Aorta (tissue), 5 donors: ENCODE data around the gene SCTR. TPM values are rescaled to one million over a fixed set of nuclear protein-coding genes. Genes with fewer than 3 reads are reported as not detected.

Source experiments
- ATAC-seq: fragments of 200-7000 bp; cut with Tn5 transposase; one replicate; pipeline ENCODE4 v1.9.1; 2022; ENCODE audit warnings: moderate library complexity; ENCODE audit not compliant: low FRiP score
- DNase-seq, 2 donors: peaks; one replicate each; pipeline ENCODE4 v3.0.0-alpha.2; 2020
- H3K27ac ChIP-seq, 2 donors: one replicate each; pipeline ENCODE4 v1.5.1; 2013; ENCODE audit warnings: low read length in 2 of 2, mild to moderate bottlenecking in 2 of 2, moderate library complexity in 2 of 2, control low read depth in 1 of 2, inconsistent platforms in 1 of 2, low read depth in 1 of 2
- H3K27me3 ChIP-seq, 2 donors: one replicate each; pipeline ENCODE4 v1.6.1; 2013; ENCODE audit warnings: control low read depth in 1 of 2, low read length in 1 of 2, mild to moderate bottlenecking in 1 of 2, moderate library complexity in 1 of 2; ENCODE audit not compliant: insufficient read depth in 2 of 2, control insufficient read depth in 1 of 2
- H3K36me3 ChIP-seq, 2 donors: one replicate each; pipeline ENCODE4 v1.6.1; 2013; ENCODE audit warnings: control low read depth in 1 of 2, low read length in 1 of 2, mild to moderate bottlenecking in 1 of 2; ENCODE audit not compliant: insufficient read depth in 2 of 2, control insufficient read depth in 1 of 2
- H3K4me1 ChIP-seq, 2 donors: one replicate each; pipeline ENCODE4 v1.6.1; 2013; ENCODE audit warnings: low read length in 2 of 2, control low read depth in 1 of 2, mild to moderate bottlenecking in 1 of 2, moderate library complexity in 1 of 2; ENCODE audit not compliant: insufficient read depth in 2 of 2, control insufficient read depth in 1 of 2
- H3K4me3 ChIP-seq, 2 donors: one replicate each; pipeline ENCODE4 v1.5.1; 2013; ENCODE audit warnings: low read length in 2 of 2, control low read depth in 1 of 2, mild to moderate bottlenecking in 1 of 2
- H3K9me3 ChIP-seq: one replicate; pipeline ENCODE4 v1.6.1; 2013; ENCODE audit warnings: mild to moderate bottlenecking, low read length; ENCODE audit not compliant: control insufficient read depth
- WGBS, 2 donors: extraction: QIAGEN DNeasy Blood & Tissue Kit; methylation state at CpG; one replicate each; pipeline ENCODE4 v1.1.7; 2013; 5-methylcytosine and 5-hydroxymethylcytosine counted together
- intact Hi-C, 2 donors: fragments of 100-400 bp; cut with DNase I; formaldehyde crosslinking; loops; one replicate each; pipeline versions ENCODE4 v1.14.2 to v1.15.0; 2022
- polyA plus RNA-seq, 2 donors: library from polyadenylated mRNA; stranded (reverse); fragments of 200-250 nt; gene quantifications; one replicate each; pipeline ENCODE4 v1.2.3, GENCODE V29; 2013
- total RNA-seq, 2 donors: library from RNA; stranded (reverse); fragmentation: NEBNext Ultra II Directional; extraction: Animal tissue kit (Norgen Biotek cat#: 25700); gene quantifications; one replicate each; pipeline ENCODE4 v1.2.1, GENCODE V29; 2021
- donor health status: healthy with polysubstance abuse.
- donor health status: Bipolar disorder and iron deficiency.
- donor health status: DM: no; HTN: no; CAD: no.
- donor health status: DM: no; HTN: no; CAD: no.
- donor health status: DM: yes; HTN: yes; CAD: no.

The SCTR gene
- total and polyA plus RNA-seq, 4 donors = 0.13 TPM; not detected in 3

DNA sequence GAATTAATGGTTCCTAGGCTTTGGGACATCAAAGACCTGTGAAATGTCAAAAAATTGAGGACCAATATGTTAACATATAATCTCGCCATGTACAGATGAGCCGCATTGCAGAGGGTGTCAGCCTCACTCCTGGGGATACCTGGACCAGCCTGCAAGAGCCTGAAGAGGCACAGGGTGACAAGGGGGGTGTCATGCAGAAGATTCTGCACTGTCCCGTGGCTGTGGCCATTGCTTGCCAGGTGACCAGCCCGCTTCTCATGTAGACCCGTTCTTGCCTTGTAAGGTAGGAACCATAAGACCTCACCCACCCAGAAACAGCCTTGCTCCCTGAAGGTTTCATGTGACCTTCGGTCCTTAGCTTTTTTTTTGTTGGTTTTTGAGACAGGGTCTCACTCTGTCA is 55.2 kb downstream of the SCTR start:
- Histone ChIP-seq H3K27ac (peak overlapping the region in 1 of 2 donors; percentile 20), H3K4me1 (peaks cover 0 to 3% of the 10 kb centered on the region in 2 donors), H3K4me3 (no peak overlapping the region), H3K9me3 (no peaks in the 10 kb centered on the region), H3K27me3 (no peaks in the 10 kb centered on the region), H3K36me3 (no peaks in the 10 kb centered on the region)
- ATAC-seq (no peak), DNase-seq (no peak)
- intact Hi-C loops = loop anchor here in 1 of 2 donors (2.0 kb wide), 1 partner anchor 38 kb away; the partner anchor contains the start of gene TMEM37
- 88 to 90% methylated on average over 6 of the region's 6 CpGs for WGBS, 2 donors

DNA sequence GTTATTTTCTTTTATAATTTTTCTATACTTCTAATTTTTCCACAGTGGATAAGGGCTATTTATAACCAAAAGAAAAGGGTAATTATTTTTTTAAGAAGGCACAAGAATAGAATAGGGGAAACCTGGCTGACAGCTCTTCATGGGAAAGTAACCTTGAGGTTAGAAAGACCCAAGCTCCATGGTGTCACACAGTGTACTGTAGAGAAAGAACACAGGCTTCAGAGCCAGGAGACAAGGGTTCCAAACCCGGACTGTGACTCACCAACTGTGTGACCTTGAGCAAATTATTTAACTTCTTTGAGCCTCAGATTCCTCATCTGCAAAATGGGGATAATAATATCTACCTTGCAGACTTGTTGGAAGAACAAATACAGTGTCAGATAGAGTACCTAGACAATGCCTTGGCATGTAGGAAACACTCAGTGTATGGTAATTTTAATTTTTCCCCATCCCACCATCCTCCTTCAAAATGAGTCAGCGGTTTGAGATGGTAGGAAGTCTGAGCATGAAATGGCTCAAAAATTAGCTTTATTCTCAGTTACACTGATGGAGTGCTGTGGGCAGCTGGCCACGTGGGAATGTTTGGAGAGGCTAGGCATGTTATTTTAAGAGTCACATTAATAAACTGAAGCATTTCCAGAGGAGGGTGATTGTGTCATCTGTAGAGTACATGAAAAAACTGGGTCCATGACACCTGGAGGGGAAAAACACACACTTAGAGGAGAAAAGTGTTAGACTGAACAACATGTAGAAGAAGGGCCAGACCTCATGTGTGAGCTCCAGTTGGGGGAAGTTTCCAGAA is 55.9 kb downstream of the SCTR start:
- ATAC-seq (peak; percentile 28), DNase-seq (peak in 1 of 2 donors; percentile 72)
- H3K4me3 ChIP-seq = no peak overlapping the region
- intact Hi-C loops = loop anchor here in 1 of 2 donors (2.0 kb wide), 1 partner anchor 38 kb away; the partner anchor contains the start of gene TMEM37
- 14 to 22% methylated on average over 3 of the region's 3 CpGs for WGBS, 2 donors
- H3K4me1 ChIP-seq = peaks cover 0 to 3% of the 10 kb centered on the region in 2 donors
- H3K27me3 ChIP-seq = no peaks in the 10 kb centered on the region
- peak overlapping the region in 1 of 2 donors; percentile 38 for H3K27ac ChIP-seq
- H3K36me3 ChIP-seq = no peaks in the 10 kb centered on the region
- H3K9me3 ChIP-seq = no peaks in the 10 kb centered on the region

DNA sequence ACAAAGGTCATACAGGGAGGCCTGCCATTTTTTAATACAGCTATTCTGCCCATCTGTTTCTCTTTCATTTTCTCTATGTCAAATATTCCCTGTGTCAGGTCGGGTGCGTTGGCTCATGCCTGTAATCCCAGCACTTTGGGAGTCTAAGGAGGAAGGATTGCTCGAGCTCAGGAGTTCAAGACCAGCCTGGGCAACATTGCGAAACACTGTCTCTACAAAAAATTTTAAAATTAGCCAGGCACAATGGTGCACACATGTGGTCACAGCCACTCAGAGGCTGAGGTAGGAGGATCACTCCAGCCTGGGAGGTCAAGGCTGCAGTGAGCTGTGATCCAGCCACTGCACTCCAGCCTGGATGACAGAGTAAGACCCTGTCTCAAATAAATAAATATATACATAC is 57.9 kb downstream of the SCTR start:
- H3K4me3 ChIP-seq = no peak overlapping the region
- WGBS, 2 donors = 93 to 94% methylated on average over 4 of the region's 4 CpGs
- H3K4me1 ChIP-seq = peaks cover 0 to 3% of the 10 kb centered on the region in 2 donors
- ATAC-seq = no peak
- H3K27ac ChIP-seq = no peak overlapping the region
- H3K36me3 ChIP-seq = no peaks in the 10 kb centered on the region
- H3K9me3 ChIP-seq = no peaks in the 10 kb centered on the region
- no peak for DNase-seq
- H3K27me3 ChIP-seq = no peaks in the 10 kb centered on the region
- intact Hi-C loops = no loop called here

DNA sequence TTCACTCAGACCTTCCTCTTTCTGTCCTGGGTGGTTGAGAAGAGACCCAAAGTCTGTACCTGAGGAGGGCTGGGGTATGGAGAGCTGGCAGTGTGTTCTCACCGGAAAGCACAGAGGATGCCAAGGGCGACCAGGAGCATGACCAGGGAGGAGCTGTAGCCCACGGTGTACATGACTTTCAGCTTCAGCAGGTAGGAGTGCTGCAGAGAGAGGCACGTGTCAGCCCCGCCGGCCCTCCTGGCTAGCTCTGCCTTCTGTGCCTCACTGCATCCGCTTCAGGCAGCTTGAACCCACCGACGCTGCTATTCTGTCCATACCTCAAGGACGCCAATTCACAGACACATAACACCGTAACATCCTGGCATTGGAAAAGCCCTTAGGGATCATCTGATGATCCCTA is 58.6 kb downstream of the SCTR start:
- WGBS, 2 donors = 93 to 95% methylated on average over 11 of the region's 11 CpGs
- Histone ChIP-seq H3K36me3 (no peaks in the 10 kb centered on the region), H3K4me3 (no peak overlapping the region), H3K27me3 (no peaks in the 10 kb centered on the region), H3K27ac (no peak overlapping the region), H3K9me3 (no peaks in the 10 kb centered on the region), H3K4me1 (peaks cover 0 to 3% of the 10 kb centered on the region in 2 donors)
- ATAC-seq (no peak), DNase-seq (no peak)
- intact Hi-C loops = no loop called here

DNA sequence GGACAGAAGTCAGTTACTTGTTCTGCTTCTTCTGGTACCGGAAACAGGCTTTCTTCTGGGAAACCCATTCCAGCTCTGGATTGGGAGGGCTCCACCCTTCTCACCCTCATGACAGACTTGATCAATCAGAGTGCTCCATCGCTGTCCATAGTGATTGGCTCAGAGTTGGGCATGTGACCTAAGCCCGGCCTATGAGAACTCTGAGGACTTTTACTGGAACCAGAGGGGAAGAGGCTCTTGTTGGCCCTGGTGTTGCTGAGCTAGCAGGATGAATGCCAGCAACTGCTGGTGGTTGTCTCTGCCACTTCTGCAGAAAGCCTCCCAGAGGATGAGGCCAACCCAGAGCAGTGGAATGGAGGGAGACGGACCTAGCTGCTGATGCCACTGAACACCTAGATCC is 59.3 kb downstream of the SCTR start:
- Histone ChIP-seq H3K27ac (no peak overlapping the region), H3K4me3 (no peak overlapping the region), H3K4me1 (peaks cover 0 to 3% of the 10 kb centered on the region in 2 donors), H3K9me3 (no peaks in the 10 kb centered on the region), H3K27me3 (no peaks in the 10 kb centered on the region), H3K36me3 (no peaks in the 10 kb centered on the region)
- intact Hi-C loops = no loop called here
- DNase-seq (peak in 1 of 2 donors; percentile 78), ATAC-seq (no peak)
- 96% methylated on average over 4 of the region's 4 CpGs for WGBS, 2 donors

DNA sequence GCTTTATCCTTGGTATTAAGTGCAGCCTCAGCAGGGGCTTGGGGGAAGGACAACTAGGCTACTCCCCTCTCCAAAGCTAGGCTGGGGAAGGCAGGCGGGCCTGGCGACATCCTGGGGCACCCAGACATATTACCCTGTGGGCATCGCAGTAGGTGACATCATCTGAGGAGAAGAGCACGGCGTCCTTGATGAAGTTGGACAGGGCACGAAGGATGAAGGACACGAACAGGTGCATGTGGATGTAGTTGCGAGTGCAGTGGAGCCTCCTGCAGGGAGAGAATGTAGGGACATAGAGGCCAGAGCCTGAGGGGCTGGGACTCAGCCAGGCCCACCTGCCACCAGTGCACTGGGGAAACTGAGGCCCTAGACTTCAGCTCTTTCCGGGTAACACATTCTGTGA is 60.3 kb downstream of the SCTR start:
- no peaks in the 10 kb centered on the region for H3K4me1 ChIP-seq
- H3K9me3 ChIP-seq = no peaks in the 10 kb centered on the region
- no peaks in the 10 kb centered on the region for H3K36me3 ChIP-seq
- H3K27ac ChIP-seq = no peak overlapping the region
- no peaks in the 10 kb centered on the region for H3K27me3 ChIP-seq
- intact Hi-C loops = no loop called here
- DNase-seq (no peak), ATAC-seq (no peak)
- WGBS, 2 donors = 93 to 97% methylated on average over 9 of the region's 9 CpGs
- H3K4me3 ChIP-seq = no peak overlapping the region

DNA sequence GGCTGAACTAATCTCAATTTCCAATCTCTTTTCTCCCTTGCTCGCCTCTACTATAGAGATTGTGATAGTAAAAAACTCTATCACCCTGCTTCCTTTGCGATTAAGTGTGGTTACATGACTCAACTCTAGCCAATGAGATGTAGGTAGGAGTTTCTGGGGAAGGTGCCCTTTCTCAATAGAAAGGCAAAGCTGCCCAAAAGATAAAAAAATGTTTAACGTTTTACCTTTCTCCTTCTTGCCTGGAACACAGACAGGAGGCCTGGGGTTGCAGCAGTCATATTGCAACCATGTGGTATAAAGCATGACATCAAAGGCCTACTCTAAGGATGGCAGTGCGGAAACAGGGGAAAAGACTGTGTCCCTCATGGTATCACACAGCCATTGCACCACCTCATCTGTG is 61.1 kb downstream of the SCTR start:
- H3K36me3 ChIP-seq = no peaks in the 10 kb centered on the region
- no peaks in the 10 kb centered on the region for H3K27me3 ChIP-seq
- intact Hi-C loops = no loop called here
- ATAC-seq = no peak
- no peak for DNase-seq
- no peak overlapping the region for H3K27ac ChIP-seq
- no peak overlapping the region for H3K4me3 ChIP-seq
- WGBS, 2 donors = 67 to 89% methylated on average over 4 of the region's 4 CpGs
- no peaks in the 10 kb centered on the region for H3K4me1 ChIP-seq
- H3K9me3 ChIP-seq = no peaks in the 10 kb centered on the region

DNA sequence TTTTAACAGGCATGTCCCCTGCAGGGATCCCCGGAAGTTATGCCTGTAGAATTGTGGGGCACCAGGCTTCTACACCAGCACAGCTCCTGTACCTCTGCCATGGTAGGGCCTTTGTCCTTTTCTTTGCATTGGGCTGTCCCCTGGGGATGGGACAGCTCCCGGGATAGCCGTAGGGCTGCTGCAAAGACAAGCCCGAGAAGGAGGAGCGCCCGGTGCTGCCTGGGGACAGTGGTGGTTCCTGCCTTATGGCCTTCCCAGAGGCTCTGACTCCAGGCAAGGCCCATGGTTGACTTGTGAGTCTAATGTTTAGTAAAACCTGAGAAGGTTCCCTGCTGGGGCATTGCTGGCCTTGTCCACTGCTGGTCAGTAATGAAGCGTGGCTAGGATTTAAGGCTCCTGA is 61.7 kb downstream of the SCTR start:
- Histone ChIP-seq H3K4me1 (no peaks in the 10 kb centered on the region), H3K9me3 (no peaks in the 10 kb centered on the region), H3K27ac (no peak overlapping the region), H3K27me3 (no peaks in the 10 kb centered on the region), H3K36me3 (no peaks in the 10 kb centered on the region), H3K4me3 (no peak overlapping the region)
- no peak for DNase-seq
- intact Hi-C loops = no loop called here
- WGBS, 2 donors = 94 to 96% methylated on average over 7 of the region's 7 CpGs
- ATAC-seq = no peak

DNA sequence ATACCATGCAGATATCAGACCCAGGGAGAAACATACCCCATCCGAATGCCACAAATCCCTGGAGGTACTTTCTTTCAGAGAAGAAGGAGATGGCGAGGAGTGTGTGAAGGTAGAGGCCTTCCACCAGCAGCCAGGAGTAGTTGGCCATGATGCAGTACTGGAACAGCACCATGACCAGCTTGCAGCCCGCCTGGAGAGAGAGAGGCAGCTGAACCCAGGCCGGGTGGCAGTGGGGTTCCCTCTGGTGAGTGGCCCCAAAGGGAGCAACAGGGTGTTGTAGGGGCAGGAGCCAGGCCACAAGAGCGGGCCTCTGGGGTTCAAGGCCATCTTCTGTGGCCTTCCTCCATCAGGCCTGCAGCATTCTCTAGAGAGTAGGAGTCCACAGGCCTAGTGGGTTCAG is 62.5 kb downstream of the SCTR start:
- Histone ChIP-seq H3K4me1 (no peaks in the 10 kb centered on the region), H3K9me3 (no peaks in the 10 kb centered on the region), H3K27me3 (no peaks in the 10 kb centered on the region), H3K36me3 (no peaks in the 10 kb centered on the region), H3K4me3 (no peak overlapping the region), H3K27ac (no peak overlapping the region)
- ATAC-seq (no peak), DNase-seq (no peak)
- 91 to 95% methylated on average over 5 of the region's 5 CpGs for WGBS, 2 donors
- intact Hi-C loops = no loop called here
